Measurements from ENCODE around the gene ASXL1.

ASXL1 gene

DNA sequence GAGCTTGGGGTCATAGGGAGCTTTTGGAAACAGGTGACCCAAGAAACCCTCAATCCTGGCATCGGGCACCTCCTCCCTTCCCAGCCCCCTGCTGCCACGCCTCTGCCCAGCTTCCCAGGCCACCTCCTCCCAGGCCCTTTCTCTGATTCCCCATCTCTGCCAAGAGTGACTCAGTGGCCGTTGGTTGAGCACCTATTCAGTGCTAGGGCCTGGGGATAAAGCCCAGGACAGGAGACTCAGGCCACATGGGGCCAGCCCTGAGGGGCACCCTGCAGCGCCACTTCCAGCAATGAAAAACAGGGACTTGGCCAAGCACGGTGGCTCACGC is 110.1 kb downstream of the ASXL1 start:
- no peak for DNase-seq

DNA sequence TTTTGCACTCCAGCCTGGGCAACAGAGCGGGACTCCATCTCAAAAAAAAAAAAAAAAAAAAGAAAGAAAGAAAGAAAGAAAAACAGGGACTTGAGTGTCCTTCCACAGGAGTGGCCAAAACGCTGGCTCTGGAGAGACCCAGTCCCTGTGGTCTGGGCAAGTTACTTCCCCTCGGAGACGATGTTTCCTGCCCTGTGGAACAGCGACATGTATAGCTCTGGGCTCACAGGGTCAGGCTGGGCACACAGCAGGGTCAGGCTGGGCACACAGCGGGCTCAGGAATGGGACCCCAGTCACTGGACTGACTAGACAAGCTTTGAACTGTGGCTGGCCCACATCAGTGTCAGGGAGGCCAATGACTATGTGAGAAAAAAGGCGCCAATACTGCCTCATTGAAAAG is 110.7 kb downstream of the ASXL1 start:
- no peak for DNase-seq

DNA sequence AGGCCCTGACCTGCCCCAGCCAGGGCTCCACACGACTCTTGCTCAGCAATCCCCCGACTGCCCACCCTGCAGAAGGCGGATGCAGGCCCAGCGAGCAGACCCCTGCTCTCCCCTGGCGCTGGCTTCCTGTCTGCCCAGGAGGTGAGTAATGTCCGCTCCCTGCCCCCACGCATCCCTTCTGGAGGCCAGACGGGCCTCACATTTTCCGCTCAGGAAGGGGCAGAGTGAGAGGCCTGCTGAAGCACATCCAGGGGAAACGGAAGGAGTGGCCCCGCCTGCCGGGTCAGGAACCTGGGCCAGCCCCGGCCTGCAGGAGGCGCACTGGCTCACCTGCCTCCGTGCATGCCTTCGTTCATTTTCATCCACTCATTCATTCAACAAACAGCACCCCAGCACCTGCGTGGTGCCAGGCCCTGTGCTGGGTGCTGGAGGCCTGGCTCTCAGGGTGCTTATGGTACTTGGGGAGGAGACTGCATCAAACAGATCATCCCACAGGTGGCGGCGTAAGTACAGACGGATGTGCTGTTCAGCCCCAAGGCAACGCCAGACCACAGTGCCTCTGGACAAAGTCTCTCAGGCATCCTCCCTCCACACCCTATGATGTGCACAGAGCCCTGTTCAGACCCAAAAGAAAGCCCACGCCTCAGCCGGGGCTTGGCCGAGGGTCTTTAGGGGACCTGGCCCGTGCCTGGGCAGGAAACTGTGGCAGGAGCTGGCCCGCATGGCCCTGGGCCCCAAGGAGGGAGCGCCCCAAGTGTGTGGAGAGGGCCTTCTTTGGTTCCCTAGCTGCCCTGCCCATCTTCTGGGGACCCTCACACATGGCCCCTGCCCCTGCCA is 112.1 kb downstream of the ASXL1 start:
- DNase-seq: peak; percentile 8

DNA sequence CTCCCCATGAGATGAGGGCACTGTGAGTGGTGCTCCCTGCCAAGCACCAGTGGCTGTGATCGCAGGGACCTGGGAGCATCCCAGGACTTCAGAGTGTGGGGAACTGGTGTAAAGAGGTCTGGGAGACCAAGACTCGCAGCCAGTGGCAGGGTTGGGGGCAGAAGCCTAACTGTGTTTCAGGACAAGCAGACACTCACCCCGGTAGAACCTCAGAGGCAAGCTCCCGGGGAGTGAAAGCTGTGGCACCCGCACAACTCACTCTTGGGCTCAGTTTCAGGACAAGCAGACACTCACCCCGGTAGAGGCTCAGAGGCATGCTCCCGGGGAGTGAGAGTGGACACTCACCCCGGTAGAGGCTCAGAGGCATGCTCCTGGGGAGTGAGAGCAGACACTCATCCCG is 112.8 kb downstream of the ASXL1 start:
- no peak for DNase-seq

DNA sequence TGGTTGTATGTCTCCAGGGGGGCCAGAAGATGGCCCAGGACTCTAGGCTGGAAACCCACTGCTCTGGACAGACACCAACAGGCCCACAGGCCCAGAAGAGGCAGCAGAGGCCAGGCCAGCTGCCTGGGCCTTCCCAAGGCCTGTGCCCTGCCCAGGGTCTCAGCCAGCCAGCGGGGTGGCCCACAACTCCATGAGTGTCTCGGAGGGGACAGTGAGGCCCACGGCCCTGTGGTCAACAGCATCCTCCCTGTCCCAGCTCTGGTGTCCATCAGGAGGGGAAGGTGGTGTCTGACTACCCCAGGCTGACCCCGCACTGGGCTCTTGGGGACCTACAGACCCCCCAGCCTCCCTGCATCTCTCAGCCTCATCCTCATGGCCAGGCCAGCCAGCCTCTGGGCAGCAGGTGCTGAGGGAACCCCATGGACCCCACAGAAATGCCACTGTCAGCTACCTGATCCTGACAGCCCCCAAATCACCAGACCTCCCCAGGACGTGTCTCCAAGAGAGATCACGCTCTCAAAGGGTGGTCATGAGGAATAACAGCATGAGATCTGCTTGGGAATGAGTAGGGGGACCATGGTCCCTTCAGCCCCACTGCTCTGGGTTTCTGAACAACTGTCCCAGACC is 114.6 kb downstream of the ASXL1 start:
- no peak for DNase-seq

DNA sequence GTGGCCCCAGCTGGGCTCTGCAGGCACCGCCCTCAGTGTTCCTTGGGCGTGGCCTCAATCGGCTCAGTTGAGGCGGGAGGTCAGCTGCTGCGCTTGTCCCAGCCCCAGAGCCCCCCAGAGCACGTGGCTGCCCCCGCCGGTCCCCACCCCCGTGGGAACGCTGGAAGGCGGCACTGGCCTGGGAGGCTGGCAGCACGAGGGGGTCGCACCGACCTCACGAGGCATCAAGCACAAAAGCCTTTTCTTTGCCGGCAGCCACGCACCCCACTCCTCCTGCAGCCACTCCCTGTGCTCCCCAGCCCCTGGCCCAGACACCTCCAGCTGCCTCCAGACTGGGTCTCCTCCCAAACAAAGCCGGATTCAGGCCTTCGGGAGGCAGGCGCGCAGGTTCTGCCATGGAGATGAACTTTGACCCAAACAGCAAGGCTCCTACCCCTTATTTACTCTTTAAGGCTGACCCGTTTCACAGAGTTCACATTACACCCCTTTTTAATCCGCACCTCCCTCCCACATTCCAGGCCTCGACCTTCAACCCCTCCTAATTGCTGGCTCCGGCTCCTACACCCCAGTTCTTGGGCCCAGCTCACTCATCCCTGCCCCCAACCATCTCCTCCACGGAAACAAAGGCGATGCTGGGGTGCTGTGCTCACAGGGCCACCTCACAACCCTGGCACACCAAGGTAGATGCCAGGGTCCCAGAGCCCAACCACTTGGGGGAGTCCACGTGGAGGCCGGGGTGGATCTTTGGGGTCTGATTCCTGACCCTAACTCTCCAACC is 115.3 kb downstream of the ASXL1 start:
- DNase-seq: no peak

DNA sequence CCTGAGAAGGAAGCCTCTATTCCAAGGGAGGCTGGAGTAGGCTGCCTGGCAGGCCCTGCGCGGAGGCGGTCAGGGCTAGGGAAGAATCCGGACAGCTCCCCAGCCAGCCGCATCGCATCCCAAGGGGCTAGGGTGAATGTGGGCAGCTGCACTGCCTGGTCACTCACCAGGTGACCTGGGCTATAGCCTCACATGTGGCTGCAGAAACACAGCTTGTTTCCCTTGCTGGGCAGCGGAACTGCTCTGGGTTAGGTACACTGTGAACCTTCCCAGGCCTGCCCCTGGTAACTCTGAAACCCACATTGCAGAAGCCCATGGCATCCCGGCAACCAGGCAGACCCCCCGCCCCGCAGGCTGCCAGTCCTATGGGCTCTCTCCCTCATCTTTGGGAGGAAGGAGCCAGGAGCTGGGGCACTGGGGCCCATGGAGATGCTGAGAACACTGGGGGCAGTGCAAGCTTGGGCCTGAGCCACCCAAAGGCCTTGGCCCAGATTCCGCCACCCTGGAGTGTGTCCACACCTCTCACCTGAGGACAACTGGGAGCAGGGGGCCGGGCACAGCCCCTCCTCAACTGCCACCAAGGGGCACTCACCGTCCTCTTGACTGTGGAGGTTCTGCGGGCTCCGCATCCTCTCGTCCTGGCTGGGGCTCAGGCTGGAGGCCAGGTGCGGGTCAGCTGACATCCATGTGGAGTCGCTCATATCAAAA is 116.0 kb downstream of the ASXL1 start:
- no peak for DNase-seq

DNA sequence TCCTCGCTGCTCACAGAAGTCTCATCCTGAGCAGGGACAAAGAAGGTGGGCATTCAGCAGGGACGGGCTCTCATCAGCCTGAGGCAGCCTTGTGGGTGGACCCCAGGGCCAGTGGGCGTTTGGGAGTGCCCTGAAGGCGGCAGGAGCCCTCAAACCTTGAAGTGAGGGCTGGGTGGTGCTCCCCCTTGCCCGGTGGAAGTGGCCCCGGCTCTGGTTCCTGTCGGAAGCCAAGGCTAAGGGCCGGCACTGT is 116.5 kb downstream of the ASXL1 start:
- no peak for DNase-seq

DNA sequence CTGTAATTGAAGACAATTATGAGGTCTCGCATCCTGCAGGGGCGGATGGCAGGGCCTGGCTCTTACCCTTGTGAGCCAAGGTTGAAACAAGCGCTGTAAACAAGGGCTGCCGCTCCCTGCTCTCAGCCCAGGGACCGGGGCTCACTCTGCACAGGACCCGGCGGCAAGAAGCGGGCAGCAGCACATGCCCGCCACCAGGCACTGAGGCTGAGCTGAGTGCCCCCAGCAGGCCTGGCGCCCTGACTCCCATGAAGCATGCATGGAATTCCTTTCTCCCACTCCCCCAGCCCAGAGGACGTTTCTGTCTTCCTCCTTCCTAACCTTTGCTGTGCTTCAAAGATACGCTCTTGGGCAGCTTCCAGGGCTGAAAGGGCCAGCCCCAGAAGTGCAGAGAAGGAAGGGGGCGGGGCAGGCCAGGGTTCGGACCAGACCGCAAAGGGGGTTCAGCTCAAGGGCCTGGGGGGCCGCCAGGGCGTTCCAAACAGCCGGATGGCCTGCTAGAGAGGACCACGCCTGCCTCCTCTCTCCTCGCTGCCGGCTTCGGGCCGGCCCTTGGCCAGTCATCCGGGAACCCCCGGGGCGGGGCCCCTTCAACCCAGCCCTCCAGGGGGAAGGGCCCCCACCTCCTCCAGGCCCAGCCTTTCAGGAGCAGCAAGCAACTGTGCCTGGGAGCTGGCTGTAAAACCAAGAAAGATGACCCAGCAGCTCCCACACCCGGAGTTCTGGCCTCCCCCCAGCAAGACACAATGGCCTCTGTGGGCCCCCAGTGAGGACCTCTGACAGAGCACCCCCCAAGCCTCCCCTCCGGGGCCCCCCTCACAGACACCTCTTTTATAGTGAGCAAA is 117.1 kb downstream of the ASXL1 start:
- DNase-seq: no peak

DNA sequence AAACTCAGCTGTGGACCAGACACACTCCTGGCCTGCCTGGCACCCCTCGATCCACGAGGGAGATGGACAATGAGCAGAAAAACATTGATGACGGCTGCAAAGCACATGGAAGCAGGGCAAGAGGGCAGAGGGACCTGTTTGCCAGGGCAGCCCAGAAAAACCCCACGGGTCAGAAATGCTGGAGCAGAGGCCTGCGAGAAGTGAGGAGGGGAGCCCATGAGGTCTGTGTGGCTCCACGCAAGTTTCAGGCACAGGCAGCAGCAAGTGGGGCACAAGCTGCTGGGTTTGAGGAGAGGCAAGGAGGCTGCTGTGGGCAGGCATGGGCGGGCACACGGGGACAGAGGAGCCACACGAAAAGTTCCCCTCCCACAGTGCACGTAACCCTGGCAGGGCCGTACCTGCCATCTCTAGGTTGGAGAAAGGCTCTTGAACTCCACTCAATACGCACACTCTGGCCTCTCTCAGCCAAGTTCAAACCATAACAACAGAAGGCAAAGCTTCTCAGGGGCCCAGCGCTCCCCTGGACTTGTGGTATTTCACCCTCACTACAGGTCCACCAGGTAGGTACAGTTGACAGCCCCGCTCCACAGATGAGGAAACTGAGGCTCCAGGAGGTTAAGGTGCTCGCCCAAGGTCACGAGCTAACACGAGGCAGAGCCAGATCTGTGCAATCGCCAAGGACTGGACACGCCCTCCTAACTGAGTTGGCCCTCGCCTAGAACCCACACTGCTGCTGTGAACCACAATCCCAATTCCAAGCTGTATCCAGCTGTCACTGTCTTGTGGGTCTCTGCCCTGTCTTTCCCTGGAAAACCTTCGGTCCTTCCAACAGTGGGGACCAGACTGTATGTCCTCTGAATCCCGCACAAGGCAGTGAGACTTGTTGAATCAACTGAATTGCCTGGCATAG is 118.8 kb downstream of the ASXL1 start:
- no peak for DNase-seq

DNA sequence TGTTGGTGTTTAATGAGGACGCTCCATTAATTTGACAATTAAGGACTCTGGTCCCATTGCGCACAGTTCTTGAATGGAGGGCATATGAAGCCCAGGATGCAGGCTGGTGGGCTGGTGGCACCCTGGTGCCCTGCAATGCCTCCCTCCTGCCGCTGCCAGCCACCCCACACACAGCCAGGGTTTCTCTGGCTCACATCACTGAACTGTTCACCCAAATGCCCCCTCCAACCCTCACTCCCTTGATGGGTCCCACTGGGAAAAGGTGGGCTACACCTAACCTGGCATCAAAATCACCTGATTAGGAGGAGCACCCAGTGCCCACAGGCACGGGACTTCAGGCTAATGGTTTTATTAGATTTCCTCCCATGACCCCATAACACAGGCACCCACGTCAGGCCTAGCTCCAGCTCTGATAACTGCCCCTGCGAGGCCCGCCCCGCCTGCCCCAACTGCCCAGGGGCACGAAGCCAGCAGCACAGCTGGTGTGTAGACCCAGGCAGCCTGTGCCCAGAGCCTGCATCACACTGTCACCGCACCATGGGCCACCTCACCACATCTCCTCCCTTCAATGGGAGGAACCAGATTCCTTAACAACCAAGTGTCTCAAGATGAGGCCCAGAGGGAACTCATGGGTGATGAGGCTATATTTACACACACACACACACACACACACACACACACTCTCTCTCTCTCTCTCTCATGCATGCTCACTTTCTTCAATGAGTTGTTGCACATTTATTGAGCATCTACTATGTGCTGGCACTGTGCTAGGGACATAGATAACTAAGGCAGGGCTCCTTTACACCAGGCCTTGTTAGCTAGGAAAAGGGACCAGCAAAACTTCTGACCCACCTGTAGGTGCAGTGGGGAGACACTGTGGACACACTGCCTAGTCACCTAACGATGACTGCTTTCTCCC is 119.7 kb downstream of the ASXL1 start:
- DNase-seq: no peak

DNA sequence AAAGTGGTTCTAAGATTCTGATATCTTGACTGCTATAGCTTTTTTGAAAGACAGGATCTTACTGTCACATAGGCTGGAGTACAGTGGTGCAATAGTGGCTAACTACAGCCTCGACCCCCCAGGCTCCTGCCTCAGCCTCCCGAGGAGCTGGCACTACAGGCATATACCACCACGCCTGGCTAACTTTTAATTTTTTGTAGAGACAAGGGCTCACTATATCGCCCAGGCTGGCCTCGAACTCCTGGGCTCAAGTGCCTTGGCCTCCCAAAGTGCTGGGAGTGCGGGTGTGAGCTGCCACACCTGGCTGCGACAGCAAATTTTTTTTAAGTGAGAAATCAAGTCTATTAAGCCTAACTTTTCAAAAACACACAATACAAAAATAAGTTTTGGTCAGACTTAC is 120.4 kb downstream of the ASXL1 start:
- DNase-seq: no peak

DNA sequence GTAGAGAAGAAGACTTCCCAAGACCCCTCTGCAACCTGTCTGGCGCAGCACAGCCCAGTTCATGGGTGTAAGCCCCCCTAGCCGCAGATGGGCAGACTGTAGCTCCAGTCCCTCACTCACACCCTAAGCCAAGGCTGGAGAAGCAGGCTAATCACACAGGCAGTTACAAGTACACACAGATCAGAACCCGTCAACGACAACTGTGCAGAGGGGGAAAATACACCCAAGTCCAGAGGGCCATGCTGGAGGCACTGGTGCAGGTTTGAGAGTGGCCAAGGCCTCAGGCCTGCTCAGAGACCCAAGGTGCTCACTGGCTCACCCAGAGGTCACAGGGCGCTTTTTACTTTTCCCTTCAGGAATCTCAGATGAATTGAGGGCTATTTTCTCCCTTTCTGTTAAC is 120.9 kb downstream of the ASXL1 start:
- no peak for DNase-seq

DNA sequence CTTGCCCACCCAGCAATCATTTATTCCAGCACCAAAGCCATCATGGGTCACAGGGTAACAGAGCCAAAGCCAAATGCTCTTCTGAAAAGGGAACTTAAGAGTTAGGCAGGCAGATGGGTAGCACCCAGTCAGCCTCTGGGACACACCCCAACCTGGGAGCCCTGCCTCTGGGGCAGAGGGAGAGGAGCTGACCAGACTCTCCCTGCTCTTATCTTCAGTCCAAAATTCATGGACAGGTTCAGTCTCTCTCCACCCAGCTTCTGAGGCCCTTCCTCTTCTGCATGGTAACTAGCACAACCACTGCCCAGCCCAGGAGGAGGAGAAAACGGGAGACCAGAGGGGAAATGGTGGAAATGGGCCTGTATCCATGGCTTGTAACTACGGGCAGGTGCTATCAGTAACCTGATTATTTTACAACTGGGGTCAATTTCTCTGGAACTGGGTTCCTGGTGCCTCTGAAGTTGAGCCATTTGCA is 121.6 kb downstream of the ASXL1 start:
- no peak for DNase-seq

DNA sequence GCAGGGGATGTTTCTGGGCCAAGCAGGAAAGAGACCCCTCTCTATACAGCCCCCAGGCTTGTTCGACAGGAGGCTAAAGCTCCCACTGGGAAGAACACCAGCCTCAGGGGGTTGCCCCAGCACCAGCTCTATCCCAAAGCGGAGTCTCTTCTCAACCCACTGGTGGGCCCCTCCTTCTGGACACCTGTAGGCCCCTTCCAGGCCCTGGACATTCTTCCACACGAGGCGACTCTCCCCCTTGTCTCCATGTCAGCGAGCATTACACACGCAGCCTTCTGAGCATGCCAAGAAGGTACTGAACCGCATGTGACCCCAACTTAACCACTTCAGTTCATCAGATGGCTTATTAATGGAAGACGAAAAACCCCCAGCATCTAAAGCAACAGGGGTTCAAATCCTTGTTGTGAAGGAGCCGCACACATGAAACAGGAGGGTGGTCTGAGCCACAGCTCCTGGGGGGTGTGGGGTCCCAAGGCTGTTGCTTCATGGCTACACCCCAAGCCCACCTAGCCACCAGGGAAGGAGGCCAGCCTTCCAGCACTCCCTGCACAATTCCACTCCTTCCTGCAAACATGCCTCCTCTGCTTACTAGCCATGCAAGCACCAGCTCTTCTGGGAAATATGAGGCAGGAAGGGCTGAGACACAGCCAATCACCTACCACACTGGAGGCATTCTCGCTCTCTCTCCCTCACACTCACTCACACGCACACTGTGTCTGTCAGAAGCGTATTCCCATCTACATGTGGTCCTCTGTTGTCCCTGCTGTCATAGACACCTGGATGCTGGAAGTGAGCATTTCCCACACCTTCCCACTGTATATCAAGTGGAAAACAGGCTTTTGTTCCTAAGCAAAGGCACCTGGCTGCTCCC is 122.5 kb downstream of the ASXL1 start:
- no peak for DNase-seq

DNA sequence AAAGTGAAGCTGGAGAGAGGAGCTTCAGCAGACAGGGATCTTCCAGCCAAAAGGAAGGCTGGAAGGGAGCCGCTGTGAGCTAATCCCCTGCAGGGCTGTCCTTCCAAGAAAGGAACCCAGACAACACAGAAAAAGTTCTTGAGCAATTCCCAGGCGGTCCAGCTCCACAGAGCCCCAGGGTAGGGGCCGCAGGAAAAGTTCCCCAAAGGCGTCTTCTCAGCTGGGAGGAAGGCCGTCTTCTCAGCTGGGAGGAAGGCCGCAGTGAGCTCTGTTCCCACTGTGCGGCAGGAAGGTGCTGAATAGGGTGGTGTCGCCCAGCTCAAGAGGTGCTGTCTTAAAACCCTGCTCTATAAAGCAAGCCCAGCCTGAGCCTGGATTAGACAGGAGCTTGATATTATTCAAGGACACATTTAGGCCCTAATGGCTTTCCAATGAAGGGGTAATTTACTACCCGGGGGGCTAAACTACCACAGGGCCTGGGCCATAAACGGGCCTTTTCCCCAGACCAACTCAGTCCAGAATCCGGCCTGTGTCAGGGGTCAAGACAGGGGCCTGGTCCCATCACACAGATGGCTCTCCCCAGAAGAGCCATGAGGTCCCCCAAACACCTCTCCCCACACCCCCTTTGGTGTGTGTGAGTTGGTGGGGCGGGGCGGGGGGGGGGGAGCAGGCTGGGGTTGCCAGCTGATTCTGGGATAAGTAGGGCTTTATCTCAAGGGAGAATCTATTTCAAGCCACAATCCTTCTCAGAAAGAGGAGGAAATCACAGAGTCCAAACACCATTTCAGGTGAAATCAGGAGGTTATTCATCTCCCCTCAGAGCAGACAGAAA is 123.4 kb downstream of the ASXL1 start:
- no peak for DNase-seq

DNA sequence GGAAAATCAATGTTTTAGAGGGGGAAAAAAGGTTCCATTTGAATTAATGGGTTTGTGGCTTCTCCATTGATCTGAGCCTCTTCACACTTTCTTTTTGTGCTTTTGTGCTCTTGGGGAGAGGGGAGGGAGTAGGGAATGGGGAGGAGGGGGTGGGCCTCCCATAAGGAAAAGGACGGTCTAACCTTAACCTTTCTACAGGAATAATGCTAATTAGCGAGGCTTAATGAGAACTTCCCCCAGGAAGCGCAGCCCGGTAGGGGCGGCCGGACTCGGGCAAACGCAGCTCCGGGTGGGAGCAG is 124.0 kb downstream of the ASXL1 start:
- no peak for DNase-seq

DNA sequence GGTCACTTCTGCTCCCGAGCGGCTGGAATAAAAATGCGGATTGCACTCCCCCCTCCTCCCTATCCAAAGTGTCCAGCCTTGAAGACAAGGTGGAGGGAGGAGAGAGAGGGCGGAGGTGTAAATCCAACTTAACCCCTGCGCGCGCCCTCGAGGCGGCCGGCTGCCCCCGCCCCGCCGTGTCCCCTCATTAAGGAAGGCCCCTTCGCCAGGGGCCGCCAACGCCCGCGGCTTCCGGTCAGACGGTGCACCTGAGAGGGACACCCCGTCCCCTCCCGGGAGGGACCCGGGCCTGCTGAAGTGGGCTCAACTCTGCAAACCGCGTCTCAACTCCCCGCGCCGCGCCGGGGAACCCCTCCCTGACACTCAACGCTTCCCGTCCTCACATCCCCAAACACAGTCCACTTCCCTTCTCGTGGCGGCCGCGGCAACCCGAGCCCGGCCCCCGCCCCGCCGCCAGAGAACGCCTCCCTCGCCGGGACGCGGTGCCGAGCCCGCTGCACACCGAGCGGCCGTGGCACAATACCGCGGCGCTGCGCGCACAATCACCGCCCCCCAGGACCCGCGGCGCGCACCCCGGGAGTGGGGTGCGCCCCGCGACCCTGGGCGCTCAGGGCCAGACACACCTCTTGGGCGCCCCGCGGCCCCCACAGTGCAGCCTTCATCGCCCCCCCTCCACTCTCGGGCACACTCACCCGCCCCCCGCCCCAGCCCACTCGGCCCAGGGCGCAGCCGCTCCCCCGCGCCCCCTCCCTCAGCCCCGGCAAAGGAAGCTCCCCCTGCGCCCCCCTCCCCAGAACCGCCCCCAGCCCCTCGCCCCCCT is 124.5 kb downstream of the ASXL1 start:
- peak; percentile 31 for DNase-seq
